Head of caudate nucleus (tissue), 42 donors: ENCODE data around the gene CLN6.
"Not testable (repeated sequence)": the region's sequence is repeated elsewhere in the genome, so short reads cannot be mapped to it uniquely, and the experiment has no call there.

Source experiments
- DNase-seq, 42 donors: peaks; one replicate each; pipeline versions ENCODE4 v3.0.0 to v3.0.0-alpha.2; 2020 to 2021; ENCODE audit warnings: mixed read lengths in 7 of 42
- intact Hi-C: fragments of 100-400 bp; cut with DNase I; formaldehyde crosslinking; loops from one replicate; pipeline ENCODE4 v1.15.0; 2022

The CLN6 gene

DNA sequence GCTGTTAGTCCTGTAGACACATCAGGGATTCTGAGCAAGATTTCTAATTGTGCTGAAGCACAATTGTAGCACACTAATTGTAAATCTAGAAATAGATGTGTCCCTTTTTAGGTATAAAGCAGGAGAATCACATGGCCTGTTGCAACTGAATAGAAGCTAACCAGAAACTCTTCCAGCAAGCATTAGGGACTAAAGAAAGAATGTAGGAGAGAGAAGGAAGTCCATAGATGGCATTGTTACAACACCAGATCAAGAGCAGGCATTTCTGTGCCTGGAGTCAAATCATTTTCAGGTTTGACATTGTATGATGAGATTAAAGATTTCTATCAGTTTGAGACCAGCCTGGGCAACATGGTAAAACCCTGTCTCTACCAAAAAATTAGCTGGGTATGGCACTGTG is 51.8 kb downstream of the CLN6 start:
- DNase-seq = no peak
- intact Hi-C loops = no loop called here

DNA sequence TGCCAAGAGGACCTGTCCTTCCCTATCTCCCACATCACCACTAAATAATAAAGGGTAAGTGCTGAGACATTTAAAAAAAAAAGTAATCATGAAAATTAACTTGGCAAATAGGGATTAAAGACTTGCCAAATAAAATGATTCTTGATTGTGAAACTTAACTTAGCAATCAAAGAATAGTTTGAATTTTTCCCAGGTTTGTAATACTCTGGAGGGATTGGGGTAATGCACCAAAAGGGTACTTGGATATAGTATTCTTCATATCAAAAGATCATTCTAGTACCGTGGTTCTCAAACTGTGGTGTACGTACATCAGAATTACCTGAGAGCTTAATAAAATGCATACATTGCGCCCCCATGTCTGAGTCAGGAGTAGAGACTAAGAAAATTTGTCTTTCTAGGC is 52.9 kb downstream of the CLN6 start:
- no peak for DNase-seq
- intact Hi-C loops = no loop called here

DNA sequence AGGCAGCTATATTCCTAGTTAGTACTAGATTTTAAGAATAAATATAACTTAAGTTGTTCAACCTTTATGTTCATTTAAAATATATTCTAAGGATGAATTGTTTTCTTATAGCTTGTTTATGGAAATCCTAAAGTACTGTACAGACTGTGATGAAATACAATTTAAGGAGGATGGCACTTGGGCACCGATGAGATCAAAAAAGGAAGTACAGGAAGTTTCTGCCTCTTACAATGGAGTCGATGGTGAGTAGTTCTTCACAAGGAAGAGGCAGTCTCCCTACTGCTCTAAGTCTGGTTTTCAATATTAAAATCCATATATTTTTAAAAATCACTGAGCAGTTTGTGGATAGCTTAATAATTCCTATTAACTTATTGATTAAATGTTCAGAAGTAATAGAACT is 54.0 kb downstream of the CLN6 start:
- intact Hi-C loops = no loop called here
- DNase-seq = no peak

GRCh38 chr15:68173119-68173518 is 56.4 kb downstream of the CLN6 start:
- intact Hi-C loops = no loop called here
- no peak for DNase-seq

DNA sequence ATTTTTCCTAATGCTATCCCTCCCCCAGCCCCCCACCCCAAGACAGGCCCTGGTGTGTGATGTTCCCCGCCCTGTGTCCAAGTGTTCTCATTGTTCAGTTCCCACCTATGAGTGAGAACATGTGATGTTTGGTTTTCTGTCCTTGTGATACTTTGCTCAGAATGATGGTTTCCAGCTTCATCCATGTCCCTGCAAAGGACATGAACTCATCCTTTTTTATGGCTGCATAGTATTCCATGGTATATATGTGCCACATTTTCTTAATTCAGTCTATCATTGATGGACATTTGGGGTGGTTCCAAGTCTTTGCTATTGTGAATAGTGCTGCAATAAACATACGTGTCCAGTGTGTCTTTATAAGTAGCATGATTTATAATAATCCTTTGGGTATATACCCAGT is 57.5 kb downstream of the CLN6 start:
- DNase-seq, intact Hi-C loops: not testable (repeated sequence)

DNA sequence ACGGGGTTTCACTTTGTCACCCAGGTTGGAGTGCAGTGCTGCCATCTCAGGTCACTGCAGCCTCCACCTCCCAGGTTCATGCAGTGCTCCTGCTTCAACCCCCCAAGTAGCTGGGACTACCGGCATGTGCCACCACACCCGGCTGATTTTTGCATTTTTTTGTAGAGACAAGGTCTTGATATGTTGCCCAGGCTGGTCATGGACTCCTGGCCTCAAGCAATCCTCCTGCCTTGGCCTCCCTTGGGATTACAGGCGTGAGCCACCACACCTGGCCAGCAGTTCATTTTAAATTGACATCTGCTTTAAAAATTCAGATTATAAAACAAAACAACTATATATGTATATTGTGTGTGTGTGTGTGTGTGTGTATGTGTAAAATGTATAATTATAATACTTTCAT is 62.7 kb downstream of the CLN6 start:
- no peak for DNase-seq
- intact Hi-C loops = no loop called here

GRCh38 chr15:68163191-68163590 is 66.3 kb downstream of the CLN6 start:
- DNase-seq = no peak
- intact Hi-C loops = no loop called here

DNA sequence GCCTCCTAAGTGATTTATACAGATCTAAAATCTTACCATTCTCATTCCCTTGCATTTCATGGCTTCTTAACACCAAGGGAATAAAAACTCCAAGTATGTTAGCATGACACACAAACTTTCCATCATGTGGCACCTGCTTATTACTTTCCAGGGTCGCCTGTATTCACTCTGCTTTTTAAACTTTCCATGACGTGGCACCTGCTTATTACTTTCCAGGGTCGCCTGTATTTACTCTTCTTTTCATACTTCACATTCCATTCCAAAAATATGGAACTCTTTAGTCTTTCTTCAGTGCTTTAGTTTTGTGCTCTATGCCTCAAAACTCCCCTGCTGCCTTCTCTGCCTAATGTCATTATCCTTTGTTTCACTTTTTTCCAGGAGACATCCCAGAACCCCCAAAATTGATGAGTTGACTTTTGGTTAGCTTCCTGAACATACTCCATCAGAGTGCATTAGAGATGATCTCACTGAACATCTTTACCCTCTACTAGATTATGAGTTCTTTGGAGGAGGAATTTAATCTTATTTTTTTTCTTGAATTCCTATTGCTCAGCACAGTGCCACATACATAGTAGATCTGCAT is 71.4 kb downstream of the CLN6 start:
- no peak for DNase-seq
- intact Hi-C loops = no loop called here

DNA sequence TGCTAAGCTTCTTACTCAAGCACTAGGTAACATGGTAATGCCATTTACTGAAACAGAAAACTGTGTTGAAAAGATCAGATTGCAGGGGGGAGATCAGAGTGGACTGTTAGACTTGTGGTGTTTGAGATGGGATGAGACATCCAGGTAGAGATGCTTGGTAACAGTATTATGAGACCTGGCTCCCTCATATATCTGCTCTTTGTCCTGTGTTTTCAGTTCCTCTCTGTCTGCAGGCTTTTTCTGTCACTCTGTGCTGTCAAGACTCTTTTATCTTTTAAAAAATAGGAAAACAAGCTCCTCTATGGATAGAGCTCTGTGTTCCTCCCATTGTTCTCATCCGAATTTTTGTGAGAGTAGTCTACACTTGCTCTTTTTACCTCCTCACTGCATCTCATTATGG is 72.5 kb downstream of the CLN6 start:
- no peak for DNase-seq
- intact Hi-C loops = no loop called here
